Measurements from ENCODE around the gene SPACA1. TPM values are rescaled to one million over a fixed set of nuclear protein-coding genes. Genes with fewer than 3 reads are reported as not detected.
"Not testable (repeated sequence)": the region's sequence is repeated elsewhere in the genome, so short reads cannot be mapped to it uniquely, and the experiment has no call there.

The SPACA1 gene
- total RNA-seq = not detected

GRCh38 chr6:88047510-88048150 lies at the start of gene SPACA1:
TSS of gene SPACA1 (plus strand) at chr6:88047841. CDS start at chr6:88047906, 65 bp downstream.
- FAIRE-seq = no peak

GRCh38 chr6:88000713-88001112 lies 46.9 kb upstream of the SPACA1 start:
- DNase-seq (ENCODE audit: low spot score in 2 of 2) (no peak), FAIRE-seq (no peak)

More at GRCh38 chr6:88047510-88048150, at the start of gene SPACA1:
- no peak for DNase-seq (ENCODE audit: low spot score in 2 of 2)

- DNase-seq (ENCODE audit: low spot score in 2 of 2); FAIRE-seq: not testable (repeated sequence)
Observed at GRCh38 chr6:88001279-88001678, 46.4 kb upstream of the SPACA1 start.

- no peak for FAIRE-seq
- DNase-seq (ENCODE audit: low spot score in 2 of 2) = no peak
Observed at GRCh38 chr6:88004707-88005106, 42.9 kb upstream of the SPACA1 start.

- FAIRE-seq = no peak
- no peak for DNase-seq (ENCODE audit: low spot score in 2 of 2)
Observed at GRCh38 chr6:88006557-88006956, 41.1 kb upstream of the SPACA1 start.

GRCh38 chr6:88008411-88008810 lies 39.2 kb upstream of the SPACA1 start:
- no peak for DNase-seq (ENCODE audit: low spot score in 2 of 2)

GRCh38 chr6:88008831-88009231 lies 38.8 kb upstream of the SPACA1 start:
- no peak for DNase-seq (ENCODE audit: low spot score in 2 of 2)
- FAIRE-seq = no peak

More at GRCh38 chr6:88008411-88008810, 39.2 kb upstream of the SPACA1 start:
- FAIRE-seq = no peak

GRCh38 chr6:88013015-88013414 lies 34.6 kb upstream of the SPACA1 start:
- DNase-seq (ENCODE audit: low spot score in 2 of 2) = no peak
- no peak for FAIRE-seq

- DNase-seq (ENCODE audit: low spot score in 2 of 2) (no peak), FAIRE-seq (no peak)
Observed at GRCh38 chr6:88013554-88013953, 34.1 kb upstream of the SPACA1 start.

- DNase-seq (ENCODE audit: low spot score in 2 of 2) = no peak
- FAIRE-seq = no peak
Observed at GRCh38 chr6:88020439-88020838, 27.2 kb upstream of the SPACA1 start.

- no peak for DNase-seq (ENCODE audit: low spot score in 2 of 2)
- FAIRE-seq = no peak
Observed at GRCh38 chr6:88024696-88025095, 22.9 kb upstream of the SPACA1 start.

GRCh38 chr6:88031550-88031949 lies 16.1 kb upstream of the SPACA1 start:
- FAIRE-seq = no peak
- DNase-seq (ENCODE audit: low spot score in 2 of 2) = no peak

- DNase-seq (ENCODE audit: low spot score in 2 of 2) (no peak), FAIRE-seq (no peak)
Observed at GRCh38 chr6:88044530-88044929, 3.1 kb upstream of the SPACA1 start.

- FAIRE-seq (no peak), DNase-seq (ENCODE audit: low spot score in 2 of 2) (no peak)
Observed at GRCh38 chr6:88045521-88046136, 2.0 kb upstream of the SPACA1 start.

- FAIRE-seq (no peak), DNase-seq (ENCODE audit: low spot score in 2 of 2) (no peak)
Observed at GRCh38 chr6:88048578-88048977, 937 bp downstream of the SPACA1 start.

- DNase-seq (ENCODE audit: low spot score in 2 of 2) (no peak), FAIRE-seq (no peak)
Observed at GRCh38 chr6:88050140-88050818, 2.6 kb downstream of the SPACA1 start.

- DNase-seq (ENCODE audit: low spot score in 2 of 2) = no peak
- FAIRE-seq = no peak
Observed at GRCh38 chr6:88059191-88059590, 11.6 kb downstream of the SPACA1 start.

GRCh38 chr6:88062376-88062775 lies 14.7 kb downstream of the SPACA1 start:
- FAIRE-seq (no peak), DNase-seq (ENCODE audit: low spot score in 2 of 2) (no peak)

GRCh38 chr6:88072462-88072861 lies 24.8 kb downstream of the SPACA1 start:
- DNase-seq (ENCODE audit: low spot score in 2 of 2) (no peak), FAIRE-seq (no peak)

- DNase-seq (ENCODE audit: low spot score in 2 of 2) (no peak), FAIRE-seq (no peak)
Observed at GRCh38 chr6:88074791-88075190, 27.1 kb downstream of the SPACA1 start.

- no peak for DNase-seq (ENCODE audit: low spot score in 2 of 2)
- no peak for FAIRE-seq
Observed at GRCh38 chr6:88077305-88077704, 29.7 kb downstream of the SPACA1 start.

GRCh38 chr6:88086792-88087191 lies 39.2 kb downstream of the SPACA1 start:
- FAIRE-seq (no peak), DNase-seq (ENCODE audit: low spot score in 2 of 2) (no peak)

Measured in frontal cortex (tissue), 4 donors.